Measurements from ENCODE around the gene HDAC10. TPM values are rescaled to one million over a fixed set of nuclear protein-coding genes. Genes with fewer than 3 reads are reported as not detected.
"Not testable (repeated sequence)": the region's sequence is repeated elsewhere in the genome, so short reads cannot be mapped to it uniquely, and the experiment has no call there.

The HDAC10 gene
- total RNA-seq, 1 donor from 2014 or later, result 88.2 TPM

DNA sequence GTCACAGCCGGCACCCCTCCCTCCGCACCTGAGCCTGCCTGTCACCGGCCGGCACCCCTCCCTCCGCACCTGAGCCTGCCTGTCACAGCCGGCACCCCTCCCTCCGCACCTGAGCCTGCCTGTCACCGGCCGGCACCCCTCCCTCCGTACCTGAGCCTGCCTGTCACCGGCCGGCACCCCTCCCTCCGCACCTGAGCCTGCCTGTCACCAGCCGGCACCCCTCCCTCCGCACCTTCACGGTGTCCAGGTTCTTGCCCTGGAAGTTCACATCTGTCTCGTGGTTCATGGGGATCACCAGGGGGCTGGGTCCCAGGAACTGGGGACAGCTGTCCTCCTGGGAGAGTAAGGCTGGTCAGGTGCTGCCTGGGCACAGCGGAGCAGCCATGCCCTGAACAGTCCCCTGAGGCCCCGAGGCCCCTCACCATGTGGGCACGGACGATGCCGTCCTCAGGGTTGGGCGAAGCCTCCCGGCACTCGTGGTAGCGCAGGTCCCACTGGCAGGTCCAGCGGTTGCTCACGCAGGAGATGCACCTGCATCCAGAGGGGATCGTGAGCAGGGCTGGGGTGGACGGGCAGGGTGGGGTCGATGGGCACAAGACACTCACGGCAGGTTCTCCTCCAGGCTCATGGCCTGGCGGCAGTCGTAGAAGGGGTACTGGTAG lies 34.6 kb upstream of the HDAC10 start:
- intact Hi-C loops (cut with micrococcal nuclease), result no loop called here

- intact Hi-C loops (cut with micrococcal nuclease), result no loop called here
Measured at GRCh38 chr22:50284479-50284878, 33.4 kb upstream of the HDAC10 start.

- intact Hi-C loops (cut with micrococcal nuclease), result no loop called here
Measured at GRCh38 chr22:50283821-50284220, 32.8 kb upstream of the HDAC10 start.

GRCh38 chr22:50282361-50283155 lies 31.5 kb upstream of the HDAC10 start:
- intact Hi-C loops (cut with micrococcal nuclease), result no loop called here

DNA sequence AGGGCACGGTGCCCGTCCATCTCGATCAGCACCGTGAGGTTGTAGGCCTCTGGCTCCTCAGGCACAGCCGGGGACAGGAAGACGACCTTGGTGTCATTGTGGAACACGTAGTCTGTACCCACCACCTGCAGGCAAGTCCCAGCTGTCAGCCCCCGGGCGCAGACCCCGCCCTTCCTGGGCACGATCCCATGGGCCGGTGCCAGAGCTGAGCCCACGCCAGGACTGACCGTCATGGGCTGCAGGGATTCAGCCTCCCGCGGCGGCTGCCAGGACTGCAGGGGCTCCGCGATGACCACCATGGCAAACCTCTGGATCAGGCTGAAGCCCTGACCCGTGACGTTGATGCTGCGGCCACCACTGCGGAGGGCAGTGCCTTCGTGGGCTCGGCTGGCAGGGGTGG lies 30.9 kb upstream of the HDAC10 start:
- intact Hi-C loops (cut with micrococcal nuclease), result no loop called here

DNA sequence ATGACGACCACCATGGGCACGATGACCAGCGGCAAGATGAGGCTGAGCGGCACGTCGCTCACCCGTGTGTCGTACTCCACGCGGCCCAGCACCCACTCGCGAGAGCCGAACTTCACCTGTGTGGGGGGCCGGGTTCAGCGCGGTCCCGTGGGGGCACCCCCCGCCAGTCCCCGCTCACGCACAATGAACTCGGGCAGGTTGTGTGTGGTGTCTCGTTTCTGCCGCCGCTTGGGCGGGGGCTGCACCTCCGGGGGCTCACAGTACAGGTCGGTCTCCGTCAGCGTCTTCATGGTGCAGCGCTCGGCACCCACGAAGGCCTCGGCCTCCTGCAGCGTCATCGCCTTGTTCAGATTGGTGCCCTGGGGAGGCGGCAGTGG lies 30.3 kb upstream of the HDAC10 start:
- intact Hi-C loops (cut with micrococcal nuclease), result no loop called here

- intact Hi-C loops (cut with micrococcal nuclease), result no loop called here
Measured at GRCh38 chr22:50280708-50281383, 29.8 kb upstream of the HDAC10 start.

- intact Hi-C loops (cut with micrococcal nuclease), result no loop called here
Measured at GRCh38 chr22:50280022-50280707, 29.1 kb upstream of the HDAC10 start.

- intact Hi-C loops (cut with micrococcal nuclease), result no loop called here
Measured at GRCh38 chr22:50278956-50279619, 28.0 kb upstream of the HDAC10 start.

GRCh38 chr22:50278461-50278860 lies 27.4 kb upstream of the HDAC10 start:
- intact Hi-C loops (cut with micrococcal nuclease), result no loop called here

- intact Hi-C loops (cut with micrococcal nuclease), result no loop called here
Measured at GRCh38 chr22:50277761-50278160, 26.7 kb upstream of the HDAC10 start.

GRCh38 chr22:50276143-50276542 lies 25.1 kb upstream of the HDAC10 start:
- intact Hi-C loops (cut with micrococcal nuclease), result no loop called here

DNA sequence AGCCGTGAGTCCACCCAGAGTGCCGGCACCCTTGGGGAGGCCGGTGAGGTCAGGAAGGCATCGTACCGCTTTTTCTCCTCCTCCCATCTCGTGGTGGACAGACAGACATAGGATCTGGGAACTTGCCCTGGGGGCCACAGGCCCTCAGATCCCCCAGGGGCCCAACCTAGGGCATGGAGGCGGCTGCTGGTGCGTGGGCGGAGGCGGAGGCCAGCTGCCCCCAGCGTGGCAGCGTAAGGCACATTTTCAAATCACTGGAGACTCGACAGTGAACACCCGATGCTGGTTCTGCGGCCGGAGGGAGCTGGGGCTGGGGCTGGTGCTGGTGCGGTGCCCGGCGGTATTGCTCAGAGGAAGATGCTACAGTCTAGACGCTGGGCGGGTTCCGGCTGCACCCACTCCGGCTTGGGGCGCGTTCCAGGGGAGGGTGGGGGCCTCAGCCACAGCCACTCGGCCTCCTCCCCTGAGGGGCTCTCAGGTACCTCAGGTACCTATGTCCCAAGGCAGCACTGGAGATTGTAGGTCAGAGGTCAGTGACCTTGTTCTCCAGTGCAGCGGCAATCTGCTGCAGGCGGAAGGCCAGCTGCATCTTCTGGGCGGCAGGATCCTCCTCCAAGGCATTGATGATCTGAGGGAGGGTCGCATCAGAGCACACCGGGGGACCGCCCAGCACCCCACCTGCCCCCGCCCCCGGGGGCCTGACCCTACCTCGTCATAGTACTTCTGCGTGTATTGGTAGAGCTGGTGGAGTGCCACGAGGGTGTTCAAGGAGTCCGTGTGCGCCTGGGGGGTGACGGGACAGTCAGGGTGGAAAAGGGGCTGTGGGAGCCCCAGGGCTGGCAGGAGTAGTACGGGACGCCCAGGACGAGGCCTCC lies 24.4 kb upstream of the HDAC10 start:
- intact Hi-C loops (cut with micrococcal nuclease), result no loop called here

DNA sequence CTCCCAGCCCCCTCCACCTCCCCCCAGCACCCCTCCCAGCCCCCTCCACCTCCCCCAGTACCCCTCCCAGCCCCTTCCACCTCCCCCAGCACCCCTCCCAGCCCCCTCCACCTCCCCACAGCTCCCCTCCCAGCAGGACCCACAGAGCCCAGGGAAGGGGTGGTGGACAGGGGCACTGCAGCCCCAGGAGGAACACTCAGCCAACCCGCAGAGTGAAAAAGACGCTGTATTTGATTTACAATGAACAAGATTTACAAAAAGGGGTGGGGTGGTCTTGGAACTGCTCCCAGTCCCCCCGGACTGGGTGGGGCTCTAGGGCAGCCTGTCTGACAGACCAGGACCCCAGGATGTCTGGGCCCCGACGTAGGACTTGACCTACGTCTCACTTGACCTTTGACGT lies 23.7 kb upstream of the HDAC10 start:
- intact Hi-C loops (cut with micrococcal nuclease), result loop anchor here (1.0 kb wide), 1 partner anchor 68 kb away; no protein-coding TSS in a partner anchor

- intact Hi-C loops (cut with micrococcal nuclease), result loop anchor here (1.0 kb wide), 1 partner anchor 68 kb away; no protein-coding TSS in a partner anchor
Measured at GRCh38 chr22:50274311-50274710, 23.2 kb upstream of the HDAC10 start.

DNA sequence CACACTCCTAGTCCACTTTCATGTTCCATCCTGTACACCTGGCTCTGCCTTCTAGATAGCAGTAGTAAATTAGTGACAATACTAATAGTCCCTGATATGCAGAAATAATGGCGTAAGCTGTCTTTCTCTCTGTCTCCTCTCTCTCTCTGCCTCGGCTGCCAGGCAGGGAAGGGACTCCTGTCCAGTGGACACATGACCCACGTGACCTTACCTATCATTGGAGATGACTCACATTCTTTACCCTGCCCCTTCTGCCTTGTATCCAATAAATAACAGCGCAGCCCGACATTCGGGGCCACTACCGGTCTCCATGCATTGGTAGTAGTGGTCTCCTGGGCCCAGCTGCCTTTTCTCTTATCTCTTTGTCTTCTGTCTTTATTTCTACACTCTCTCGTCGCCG lies 22.7 kb upstream of the HDAC10 start:
- intact Hi-C loops (cut with micrococcal nuclease), result loop anchor here (1.0 kb wide), 1 partner anchor 69 kb away; no protein-coding TSS in a partner anchor

DNA sequence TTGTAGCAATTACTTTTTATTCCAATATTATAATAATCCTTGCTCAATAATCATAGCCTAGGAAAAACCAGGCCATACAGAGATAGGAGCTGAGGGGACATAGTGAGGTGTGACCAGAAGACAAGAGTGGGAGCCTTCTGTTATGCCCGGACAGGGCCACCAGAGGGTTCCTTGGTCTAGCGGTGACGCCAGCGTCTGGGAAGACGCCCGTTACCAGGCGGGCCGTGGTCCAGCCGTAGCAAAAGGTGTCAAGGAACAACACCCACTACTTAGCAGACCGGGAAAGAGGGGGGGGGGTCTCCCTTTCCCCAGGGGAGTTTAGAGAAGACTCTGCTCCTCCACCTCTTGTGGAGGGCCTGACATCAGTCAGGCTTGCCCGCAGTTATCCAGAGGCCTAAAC lies 22.3 kb upstream of the HDAC10 start:
- intact Hi-C loops (cut with micrococcal nuclease), result not testable (repeated sequence)

DNA sequence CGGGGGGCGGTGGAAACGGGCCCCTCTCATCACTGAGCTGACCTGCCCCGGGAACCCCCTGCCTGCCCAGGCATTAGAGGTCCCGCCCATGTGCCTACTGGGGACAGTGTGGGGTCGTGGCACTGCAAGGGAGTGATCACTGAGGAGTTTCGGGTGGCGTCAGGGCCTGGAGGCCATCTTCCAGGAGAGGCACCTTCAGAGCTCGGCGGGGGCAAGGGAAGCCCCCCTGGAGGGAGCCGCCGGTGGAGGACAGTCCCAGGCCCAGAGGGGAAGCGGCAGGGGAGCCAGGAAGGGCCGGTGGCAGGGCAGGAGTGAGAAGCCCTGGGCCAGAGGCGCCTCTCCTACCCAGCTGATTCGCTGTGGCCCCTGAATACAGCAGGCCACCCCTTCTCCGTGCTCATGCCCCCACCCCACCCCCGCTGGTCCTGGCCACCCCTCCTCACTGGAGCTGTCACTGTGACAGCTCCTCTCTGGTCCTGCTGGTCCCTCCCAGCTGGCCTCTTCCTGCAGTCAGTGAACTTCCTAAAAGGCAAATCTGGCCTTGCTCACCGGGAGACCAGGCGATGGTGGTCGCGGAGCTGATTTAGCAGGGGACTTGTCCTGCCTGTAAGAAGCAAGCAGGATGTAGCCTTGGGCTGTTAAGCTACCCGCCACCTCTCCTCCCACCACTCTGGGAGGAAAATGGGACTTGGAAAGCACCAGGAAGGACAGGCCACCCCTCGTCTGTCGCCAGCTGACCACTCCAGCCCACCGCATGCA lies 21.2 kb upstream of the HDAC10 start:
- intact Hi-C loops (cut with micrococcal nuclease), result no loop called here

DNA sequence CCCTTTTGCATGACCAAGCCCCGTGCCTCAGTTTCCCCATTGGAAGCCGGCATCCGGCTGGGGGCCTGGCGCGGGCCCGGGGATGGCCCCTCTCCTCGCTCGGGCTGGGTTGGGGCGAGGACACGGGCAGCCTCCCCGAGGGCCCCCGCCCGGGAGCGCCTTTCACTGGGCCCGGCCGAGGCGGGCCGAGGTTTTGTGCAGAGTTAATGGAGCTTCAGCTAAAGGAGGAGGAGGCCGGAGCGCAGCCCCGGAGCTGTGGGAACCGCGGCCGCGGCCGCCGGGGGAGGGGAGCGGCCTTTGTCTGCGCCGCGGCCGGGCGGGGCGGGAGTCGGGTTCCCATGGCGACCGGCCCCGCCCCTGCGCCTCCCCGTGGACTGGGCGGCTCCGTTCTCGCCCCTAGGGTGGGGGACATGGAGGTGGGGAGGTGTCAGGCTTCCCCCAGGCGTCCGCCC lies 20.5 kb upstream of the HDAC10 start:
- intact Hi-C loops (cut with micrococcal nuclease), result loop anchor here (2.0 kb wide), 2 partner anchors 21 to 55 kb away; partner anchors contain the start of genes DENND6B and HDAC10

Data from T-helper 2 cell treated with Interferon-gamma antibody and Interleukin-4, amounts not matched to agents 100 ng/mL and 5 ng/mL, for 36 hours (primary cell).